C1 segment of cervical spinal cord (tissue), 14 donors: Measurements from ENCODE around the gene CMSS1.

Experiments used
- DNase-seq, 14 donors: peaks; one replicate each; lab custom pipeline; 2025; lab: John Stamatoyannopoulos, UW

CMSS1 gene

DNA sequence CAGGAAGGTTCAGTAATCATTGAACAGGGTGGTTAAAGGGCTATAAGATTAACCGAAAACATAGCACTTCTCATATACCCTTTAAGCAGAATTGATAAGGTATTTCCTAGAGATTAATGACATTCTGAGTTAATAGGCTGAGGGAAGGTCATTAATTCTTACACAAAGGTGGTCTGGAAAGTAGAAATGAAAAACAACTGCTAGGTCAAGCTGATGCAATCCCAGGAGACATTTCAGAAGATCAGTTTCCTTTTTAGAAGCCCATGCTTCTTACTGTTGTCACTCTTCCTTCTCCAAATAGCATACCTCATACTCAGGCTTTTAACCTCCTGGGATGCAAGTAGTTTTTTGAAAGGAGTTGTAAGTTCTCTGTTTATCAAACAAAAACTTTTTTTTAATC is 287.8 kb downstream of the CMSS1 start:
- no peak for DNase-seq

DNA sequence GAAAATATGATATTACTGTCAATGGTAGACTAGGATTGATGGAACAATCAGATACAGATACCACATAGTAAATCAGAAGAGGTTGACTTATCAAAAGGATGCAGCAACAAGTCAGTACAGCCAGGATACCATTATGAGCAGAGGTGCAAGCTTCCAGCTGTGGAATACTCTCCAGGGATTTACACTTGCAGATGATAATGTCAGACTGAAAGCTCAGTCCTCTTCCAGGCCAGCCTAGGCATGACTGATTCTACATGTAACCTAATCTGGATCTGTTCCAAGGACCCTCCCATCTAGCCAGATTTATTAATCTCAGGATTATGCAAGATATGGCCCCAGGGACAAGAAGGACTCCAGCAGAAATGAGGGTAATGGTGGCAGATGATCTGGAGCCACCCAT is 288.4 kb downstream of the CMSS1 start:
- no peak for DNase-seq

DNA sequence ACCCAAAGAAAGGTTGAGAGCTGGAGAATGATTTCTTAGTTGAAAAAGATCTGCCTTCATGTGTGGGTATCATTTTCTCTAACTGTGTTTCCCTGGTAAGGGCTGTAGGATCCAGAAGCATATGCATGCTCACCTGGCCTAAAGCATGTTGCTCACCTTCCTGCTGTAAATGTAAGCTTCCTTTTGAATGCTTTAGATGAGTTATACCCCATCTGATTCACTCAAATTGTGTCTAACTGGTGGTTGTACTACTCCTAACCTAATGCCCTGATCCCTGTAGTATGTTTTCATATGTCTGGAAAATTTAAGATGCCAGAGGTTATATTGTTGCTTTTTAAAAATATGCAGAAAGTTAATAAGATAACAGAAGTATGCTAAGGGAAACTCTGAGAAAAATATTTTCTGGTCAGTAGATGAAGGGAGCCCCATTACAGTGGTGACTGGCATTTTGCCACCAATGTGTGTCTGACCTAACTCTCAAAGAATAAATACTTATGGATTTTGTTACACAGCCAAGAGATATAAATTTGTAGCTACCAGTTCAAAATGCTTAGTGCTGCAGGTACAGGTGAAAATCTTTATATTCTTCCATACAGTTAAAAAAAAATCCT is 289.0 kb downstream of the CMSS1 start:
- no peak for DNase-seq

DNA sequence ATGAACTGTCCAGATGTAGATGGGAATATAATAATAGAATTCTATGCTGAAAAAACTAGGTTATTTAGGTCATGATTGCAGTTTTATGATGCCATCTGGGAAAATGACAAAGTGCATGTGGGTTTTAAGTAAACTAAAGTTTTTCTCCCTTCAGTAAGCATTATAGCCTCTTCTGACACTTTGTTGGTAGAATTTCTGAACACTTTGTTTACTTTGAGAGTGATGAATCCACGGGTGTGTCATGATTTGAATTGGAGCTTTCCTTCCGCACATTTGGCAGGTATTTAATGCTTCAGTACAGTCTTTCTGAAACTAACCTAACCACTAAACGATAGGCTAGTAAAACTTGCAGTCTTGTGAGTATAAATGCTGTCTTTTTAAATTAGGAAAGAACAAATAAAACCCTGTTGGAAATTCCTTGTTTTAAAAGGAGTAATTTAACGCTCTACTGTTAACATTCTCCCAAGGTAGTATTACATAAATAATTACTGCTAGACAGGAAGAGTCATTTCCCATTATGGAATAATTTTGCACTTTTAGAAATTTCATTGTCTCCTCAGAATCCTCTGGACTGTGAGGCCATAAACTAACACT is 289.7 kb downstream of the CMSS1 start:
- DNase-seq = no peak

DNA sequence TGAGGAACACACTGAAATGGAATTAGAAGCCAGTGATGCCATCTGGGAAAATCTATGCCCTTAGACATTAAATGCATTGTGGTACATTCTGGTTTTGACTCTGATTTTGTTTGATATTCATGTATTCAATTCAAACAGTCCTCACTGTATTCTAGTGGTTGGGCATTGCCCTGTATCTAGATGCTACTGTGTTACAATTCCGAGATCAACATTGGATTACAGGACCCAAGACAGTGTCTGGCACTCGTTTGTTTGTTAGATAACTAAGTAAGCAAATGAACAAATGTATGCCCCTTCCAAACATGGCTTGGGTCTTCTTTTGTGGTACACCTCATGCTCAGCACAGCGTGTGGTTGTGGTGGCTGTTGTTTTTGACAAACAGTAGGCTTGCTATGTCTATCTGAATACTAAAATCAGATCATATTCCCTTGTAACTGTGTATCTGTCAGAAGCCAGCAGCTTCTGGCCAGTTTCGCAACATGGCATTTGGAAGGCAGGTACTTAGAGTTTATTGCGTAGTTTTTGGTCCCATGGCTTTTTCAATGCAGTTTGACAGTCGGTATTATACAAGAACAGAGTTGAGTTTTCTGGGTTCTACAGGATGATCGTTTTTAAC is 290.9 kb downstream of the CMSS1 start:
- DNase-seq = no peak

DNA sequence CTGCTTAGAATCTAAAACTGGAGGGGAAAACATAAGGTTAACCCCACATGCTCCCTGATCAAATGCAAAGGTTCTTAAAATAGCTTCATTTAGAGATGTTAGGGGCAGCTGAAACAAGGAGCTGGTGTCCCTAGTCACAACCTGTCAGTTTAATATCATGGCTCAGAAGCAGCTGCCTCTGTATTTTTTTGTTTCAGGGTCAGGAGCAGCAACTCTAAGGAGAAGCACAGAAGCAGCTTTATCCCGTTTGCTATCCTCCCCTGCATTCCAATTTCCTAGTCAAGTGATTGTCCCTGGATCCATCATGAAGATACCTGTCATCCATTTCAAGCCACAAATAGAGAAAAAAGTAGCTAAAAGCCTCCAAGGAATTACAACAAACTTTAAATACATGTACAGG is 292.5 kb downstream of the CMSS1 start:
- no peak for DNase-seq

DNA sequence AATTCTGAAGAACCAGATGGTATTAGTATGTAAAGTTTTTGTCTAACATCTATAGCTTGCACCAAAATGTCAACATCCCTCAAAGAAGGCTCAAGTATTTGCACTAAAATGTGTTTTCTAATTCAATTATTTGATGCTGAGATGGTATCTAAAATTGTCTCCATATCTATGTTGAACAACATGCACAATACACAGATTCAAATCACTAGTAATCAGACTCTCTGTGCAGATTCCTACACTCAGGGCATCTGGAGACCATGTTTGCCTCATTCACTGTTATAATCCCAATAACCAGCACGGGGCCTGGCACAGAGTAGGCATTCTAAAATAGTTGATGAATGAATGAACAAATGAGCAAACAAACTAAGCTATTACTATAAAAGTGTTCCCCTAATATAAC is 294.1 kb downstream of the CMSS1 start:
- DNase-seq = no peak

DNA sequence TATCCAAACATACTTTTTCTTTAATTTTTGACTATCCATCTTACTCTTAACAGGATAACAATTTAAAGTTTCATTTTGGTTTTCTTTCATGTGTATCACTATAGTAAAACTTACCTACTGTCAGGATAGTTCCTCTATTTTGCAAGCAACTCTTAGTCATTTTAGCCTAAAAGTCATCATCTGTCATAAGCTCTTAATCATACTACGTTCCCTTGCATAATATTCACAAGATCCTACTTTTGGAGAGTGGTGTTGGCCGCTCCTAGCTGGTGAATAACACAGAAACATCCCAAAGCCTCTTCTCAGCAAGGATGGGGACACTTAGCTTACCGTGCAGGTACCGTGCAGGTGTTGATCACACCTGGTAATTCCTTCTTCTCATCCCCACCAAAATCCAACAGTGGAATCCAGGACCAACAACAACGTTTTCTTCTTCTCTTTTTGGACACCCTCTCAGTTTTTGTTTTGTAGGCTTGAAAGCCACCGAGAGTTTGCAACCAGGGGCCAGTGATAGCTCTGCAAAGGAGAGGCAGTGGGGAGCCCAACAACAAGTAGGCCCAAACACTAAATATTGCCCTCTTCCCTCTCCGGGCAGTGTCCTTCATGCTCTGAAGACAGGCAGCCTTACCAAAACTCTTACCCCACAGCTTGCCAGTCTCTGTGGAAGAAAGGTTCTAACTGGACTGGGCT is 296.2 kb downstream of the CMSS1 start:
- DNase-seq = no peak

DNA sequence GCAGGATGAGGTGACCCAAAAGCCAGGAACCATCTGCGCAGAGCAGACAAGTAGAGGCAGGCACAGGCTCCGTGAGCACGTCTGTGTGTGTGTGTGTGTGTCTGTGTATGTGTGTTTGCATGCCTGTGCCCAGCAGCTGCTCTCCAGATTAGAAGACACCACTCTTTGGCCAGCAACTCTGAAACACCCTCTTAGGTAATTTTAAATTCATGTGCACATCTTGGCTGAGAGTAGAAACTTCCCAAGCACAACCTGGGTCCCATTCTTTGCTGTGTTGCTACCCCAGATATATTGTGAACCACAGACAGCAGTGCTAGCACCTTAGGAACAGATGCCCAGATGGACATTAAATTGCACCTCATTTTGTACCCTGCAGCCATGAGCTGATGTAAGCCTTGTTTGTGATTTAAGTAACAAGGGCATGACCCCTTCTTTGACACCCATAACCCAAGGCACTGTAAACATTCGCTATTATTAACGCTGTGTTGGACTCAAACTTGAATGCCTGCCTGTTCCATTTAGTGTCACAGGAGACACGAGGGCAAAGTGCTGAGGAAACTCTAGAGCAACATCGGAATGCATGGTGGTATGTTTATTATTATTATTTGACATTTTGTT is 296.9 kb downstream of the CMSS1 start, which contains the start of gene FILIP1L:
FILIP1L (minus strand) TSS at position 89 of the 618 bp plus-strand sequence.
- no peak for DNase-seq

DNA sequence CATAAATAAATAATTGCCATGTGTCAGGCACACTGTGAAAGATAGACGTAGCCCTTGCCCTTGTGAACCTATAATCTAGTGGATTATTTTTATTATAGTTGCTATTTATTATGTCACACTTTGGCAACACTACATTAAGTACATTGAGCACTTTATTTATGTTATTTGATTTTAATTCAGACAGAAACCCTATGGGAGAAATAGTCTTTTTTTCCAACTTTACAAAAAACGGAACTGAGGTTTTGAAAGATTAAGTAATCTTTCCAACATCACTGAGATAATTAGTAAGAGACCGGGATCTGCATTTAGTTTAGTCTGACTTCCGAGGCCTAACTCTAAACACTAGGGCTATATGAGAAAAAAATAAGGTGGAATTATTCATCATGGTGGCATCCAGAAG is 299.4 kb downstream of the CMSS1 start:
- no peak for DNase-seq

DNA sequence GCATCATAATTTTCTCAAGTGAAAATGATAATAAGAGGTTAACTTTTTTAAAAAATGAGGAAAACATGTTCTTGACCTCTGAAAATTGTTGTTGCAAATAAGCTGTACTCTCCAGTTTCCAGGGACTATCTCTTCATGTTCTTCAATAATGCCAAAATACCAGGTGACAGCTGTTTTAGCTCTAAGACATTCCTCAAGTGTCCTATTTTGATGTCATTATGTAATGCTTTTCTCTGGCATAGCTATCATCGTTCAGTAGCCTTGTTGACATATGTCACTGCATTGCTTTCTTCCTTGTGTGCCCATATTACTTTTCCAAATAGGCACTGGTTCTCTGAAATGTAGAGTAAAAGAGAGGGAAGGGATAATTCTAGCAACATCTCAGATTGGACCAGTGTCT is 302.4 kb downstream of the CMSS1 start:
- DNase-seq = peak in 1 of 14 donors; percentile 56

DNA sequence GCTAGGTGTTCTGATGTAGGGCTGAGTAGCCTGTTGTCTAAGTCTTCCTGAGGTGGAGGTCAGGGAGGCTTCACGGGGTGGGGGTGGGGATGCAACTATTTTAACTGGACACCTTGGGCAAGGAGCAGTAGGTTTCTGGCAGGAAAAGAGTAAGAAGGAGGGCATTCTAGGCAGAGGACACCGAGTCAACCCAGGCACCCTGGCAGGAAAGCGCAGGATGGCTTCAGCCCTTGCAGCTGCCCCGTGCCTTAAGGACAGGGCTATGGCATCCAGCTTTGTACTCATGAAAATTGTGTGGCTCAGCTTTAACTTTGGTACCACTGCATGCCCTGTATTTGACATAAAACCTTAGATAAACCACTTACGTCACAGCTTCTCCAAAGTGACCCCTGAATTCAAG is 303.0 kb downstream of the CMSS1 start:
- no peak for DNase-seq

DNA sequence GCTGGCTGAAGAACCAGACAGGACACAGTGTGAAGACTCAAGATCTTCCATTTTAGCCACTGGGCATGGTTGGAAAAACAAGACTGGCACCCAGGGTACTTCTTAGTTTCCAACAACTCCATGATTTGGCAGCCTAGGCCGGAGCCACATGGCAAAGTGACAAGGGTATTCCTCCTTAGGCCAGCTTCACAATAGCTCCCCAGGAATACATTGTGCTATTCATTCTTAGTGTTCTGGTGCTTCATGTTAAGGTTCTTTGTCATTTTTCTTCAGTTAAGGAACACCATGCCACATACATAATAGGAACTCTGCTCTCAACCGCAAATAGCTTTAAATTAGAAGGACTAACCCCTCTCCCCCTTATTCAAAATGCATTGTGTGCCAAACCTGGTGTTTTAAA is 304.7 kb downstream of the CMSS1 start:
- no peak for DNase-seq

DNA sequence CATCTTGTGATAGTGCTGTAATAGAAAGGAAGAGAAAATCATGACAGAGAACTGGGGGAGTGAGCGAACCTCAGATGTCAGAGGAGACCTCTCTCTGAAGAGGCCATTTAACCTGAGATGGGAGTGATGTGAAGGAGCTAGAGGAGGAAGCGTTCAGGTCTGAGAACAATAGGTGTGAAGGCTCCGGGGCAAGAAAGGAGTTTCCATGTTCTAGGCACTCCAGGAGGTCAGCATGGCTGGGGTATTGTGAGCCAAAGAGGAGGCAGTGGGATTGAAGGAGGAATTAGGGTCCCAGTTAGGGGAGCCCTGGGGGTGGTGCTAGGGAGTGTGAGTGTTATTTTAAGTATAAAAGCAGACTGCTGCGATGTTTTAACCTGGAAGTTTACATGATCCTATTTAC is 305.4 kb downstream of the CMSS1 start:
- no peak for DNase-seq

DNA sequence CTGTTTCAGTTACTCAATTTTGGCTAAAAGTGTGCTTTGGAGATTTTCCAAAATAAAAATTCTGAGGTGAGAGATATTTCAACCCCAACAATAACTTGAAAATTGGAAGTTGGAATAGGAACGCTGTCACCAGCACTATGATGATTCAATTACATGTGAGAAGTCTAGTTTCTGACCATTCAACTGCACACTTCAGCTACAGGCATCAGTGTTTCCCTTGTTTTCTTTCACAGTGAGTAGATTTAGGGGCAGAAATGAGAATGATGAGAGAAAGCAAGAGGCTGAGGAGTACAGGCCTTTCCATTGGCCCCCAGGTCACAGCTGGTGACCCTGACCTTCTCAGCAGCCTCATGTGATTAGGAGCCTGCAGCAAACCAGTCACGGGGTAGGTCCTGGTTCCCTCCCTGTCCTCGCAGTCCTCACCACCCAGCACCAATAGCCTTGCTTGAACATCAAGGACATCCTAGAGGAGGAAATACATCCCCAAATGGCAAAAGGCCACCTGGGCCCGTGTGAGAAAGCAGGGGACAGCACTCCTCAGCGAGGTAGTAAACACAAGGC is 306.6 kb downstream of the CMSS1 start:
- DNase-seq = no peak

DNA sequence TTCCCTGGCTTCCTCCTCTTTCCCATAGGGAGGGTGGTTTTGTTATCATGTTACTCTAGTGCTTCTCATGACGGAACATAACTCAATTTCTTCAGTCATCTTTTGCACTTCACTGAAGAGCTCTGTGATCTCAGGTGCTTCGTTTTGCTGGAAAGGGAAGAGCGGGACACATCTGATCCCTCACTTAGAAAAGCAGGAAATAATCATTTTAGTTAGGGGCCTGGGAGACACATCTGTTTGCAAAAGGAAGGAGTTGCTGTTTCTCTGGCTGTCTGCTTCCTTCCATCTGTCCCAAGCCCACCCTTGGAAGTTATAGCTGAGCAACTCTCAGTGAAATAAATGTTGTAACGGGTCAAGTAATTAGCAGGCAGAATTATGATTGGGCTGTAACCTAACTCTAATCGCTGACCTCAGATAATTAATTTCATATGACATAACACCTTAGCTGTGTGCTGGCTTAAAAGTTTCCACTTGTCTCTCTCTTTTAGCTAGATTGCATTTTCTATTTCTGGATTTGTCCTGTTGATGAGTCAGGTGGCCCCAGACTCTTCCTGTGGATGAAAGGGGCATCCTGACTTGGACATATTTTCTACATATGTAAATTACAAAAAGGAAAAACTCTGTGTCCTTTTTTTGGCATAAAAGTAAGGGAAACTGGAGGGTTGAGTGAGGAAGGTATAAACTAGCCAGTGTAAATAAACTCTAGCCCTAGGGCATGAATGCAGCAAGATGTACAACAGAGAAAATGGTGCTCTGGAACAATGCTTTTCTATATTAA is 307.7 kb downstream of the CMSS1 start:
- DNase-seq = no peak

DNA sequence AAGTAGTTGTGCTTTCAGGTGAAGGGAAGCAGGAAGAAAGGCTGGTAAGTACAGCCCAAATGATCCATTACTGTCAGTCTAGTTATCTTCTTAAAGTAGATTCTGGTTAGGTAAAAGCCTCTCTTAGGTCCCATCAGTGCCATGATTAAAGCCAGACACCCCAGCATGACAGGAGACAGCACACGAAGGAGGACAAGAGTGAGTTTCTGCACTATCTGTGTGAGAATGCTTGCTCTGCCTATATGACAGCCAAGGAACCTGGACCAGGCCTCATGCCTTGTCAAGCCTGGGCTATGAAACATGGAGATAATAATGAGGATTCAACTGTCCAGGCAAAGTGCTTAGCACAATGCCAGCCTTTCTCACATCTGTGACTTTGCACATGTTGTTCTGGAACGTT is 310.1 kb downstream of the CMSS1 start:
- no peak for DNase-seq

DNA sequence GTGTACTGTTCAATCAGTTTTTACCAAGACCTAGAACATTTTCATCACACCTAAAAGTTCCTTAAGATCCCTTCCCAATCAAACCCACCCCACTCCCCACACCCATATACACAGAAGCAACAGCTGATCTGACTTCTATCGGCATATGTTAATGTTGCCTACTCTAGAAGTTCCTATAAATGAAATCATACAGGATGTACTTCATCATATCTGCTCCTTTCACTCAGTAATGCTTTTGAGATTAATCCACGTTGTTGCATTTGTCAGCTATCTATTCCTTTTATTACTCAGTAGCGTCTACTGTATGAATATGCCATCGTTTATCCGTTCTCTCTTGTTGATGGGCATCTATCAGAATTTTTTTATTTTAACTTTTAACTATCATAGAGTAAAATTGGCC is 310.9 kb downstream of the CMSS1 start:
- no peak for DNase-seq

DNA sequence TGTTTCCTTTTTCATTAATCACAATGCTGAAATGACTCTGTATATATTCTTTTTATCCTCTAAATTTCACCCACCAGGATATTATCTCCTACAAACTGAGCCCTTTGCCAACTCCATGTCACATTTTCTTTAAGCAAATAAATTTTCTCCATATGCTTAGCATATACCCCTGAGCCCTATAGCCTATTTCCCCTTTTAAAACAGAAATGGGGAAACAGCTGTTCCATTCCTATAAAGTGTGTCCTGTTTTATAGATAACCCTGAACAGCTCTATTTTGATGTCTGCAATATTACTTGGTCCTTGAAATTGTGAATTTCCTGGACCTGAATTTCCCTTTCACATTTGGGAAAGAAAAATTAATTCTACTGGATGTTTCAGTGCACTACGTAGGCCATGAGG is 312.3 kb downstream of the CMSS1 start:
- no peak for DNase-seq

DNA sequence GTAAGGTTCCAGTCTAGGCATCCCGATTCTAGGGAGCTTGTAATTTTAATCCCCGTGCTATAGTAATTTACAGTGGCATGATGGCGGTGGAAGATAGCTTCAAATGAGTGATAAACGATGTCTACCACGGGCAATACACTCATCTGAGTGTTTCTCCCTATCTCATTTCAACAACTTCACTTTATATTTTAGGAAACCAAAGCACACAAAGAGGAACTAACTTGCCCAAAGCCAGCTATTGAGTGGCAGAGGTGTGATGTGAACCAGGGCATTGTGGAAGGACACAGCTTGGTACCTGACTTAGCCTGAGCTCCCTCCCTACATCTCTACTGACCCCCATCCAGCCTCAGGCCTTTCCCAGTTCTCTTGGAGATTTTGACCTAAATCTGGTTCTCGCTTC is 313.6 kb downstream of the CMSS1 start:
- DNase-seq = no peak

DNA sequence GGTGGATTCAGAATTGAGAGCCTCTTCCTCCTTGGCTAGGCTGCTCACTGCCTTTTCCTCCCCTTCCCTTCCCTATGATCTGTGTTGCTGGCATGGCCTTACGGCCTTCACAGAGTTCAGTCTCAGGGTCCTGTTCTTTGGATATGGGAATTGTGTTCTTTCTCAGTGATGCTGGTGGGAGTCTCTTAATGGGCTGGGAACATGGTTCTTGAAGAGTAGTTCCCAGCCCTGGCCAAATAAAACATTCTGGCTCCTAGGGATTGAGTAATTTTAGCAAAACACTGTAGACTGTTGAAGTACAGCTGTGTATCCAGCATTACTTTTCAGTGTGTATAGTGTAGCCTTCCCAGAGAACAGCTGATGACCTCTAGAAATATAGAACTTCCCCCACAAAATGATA is 319.3 kb downstream of the CMSS1 start:
- DNase-seq = no peak
